ENCODE measurements around the gene CETN1. TPM values are rescaled to one million over a fixed set of nuclear protein-coding genes. Genes with fewer than 3 reads are reported as not detected.

The CETN1 gene
- not detected for total RNA-seq

DNA sequence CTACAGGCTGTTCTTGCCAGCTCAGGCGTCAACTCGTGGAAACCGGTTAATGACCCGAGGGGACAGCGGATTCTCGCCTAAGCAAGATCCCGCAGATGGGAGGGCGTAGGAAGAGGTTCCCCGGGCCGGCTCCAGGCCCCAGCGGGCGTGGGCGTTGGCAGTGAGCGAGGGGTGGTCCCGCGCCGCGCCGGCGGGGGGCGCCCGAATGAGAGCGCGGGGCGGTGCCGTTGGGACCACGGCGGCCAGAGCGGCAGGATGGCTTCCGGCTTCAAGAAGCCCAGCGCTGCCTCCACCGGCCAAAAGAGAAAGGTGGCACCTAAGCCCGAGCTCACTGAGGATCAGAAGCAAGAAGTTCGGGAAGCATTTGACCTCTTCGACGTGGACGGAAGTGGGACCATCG is at the start of gene CETN1:
CETN1 (plus strand) TSS at position 227 of the 400 bp plus-strand sequence; CDS start at position 256, 29 bp downstream.
- Histone ChIP-seq H3K27me3 (no peaks in the 10 kb centered on the region), H3K4me3 (no peak within 1 kb of the TSS), H3K9me3 (peaks cover 0 to 11% (median 0%) of the 10 kb centered on the region in 3 donors), H3K27ac (no peak within 1 kb of the TSS), H3K36me3 (no peaks in the 10 kb centered on the region), H3K4me1 (peaks cover 4 to 38% (median 4%) of the 10 kb centered on the region in 3 donors)
- TF ChIP-seq EP300 (IDR thresholded peaks at IDR 0.05) (no peak), POLR2AphosphoS5 (IDR thresholded peaks at IDR 0.05) (no peak), CTCF (IDR thresholded peaks at IDR 0.05) (no peak), POLR2A (IDR thresholded peaks at IDR 0.05) (no peak)
- 93 to 99% methylated on average over 13 to 28 of the region's 38 CpGs for WGBS, 2 donors (ENCODE audit: low coverage in 1 of 2)
- no peak for ATAC-seq

GRCh38 chr18:532018-532417 is 48.2 kb upstream of the CETN1 start:
- TF ChIP-seq EP300 (IDR thresholded peaks at IDR 0.05) (no peak), POLR2AphosphoS5 (IDR thresholded peaks at IDR 0.05) (no peak), CTCF (IDR thresholded peaks at IDR 0.05) (no peak), POLR2A (IDR thresholded peaks at IDR 0.05) (no peak)
- Histone ChIP-seq H3K4me1 (no peaks in the 10 kb centered on the region), H3K27ac (no peak overlapping the region), H3K4me3 (no peak overlapping the region), H3K27me3 (no peaks in the 10 kb centered on the region), H3K9me3 (no peaks in the 10 kb centered on the region), H3K36me3 (no peaks in the 10 kb centered on the region)
- ATAC-seq, result no peak
- WGBS, 2 donors (ENCODE audit: low coverage in 1 of 2), result 77 to 87% methylated on average over 4 of the region's 4 CpGs

- Histone ChIP-seq H3K4me1 (no peaks in the 10 kb centered on the region), H3K9me3 (no peaks in the 10 kb centered on the region), H3K4me3 (no peak overlapping the region), H3K27me3 (no peaks in the 10 kb centered on the region), H3K27ac (no peak overlapping the region), H3K36me3 (no peaks in the 10 kb centered on the region)
- no peak for TF ChIP-seq EP300 (IDR thresholded peaks at IDR 0.05)
- no peak for TF ChIP-seq CTCF (IDR thresholded peaks at IDR 0.05)
- no peak for TF ChIP-seq POLR2AphosphoS5 (IDR thresholded peaks at IDR 0.05)
- TF ChIP-seq POLR2A (IDR thresholded peaks at IDR 0.05), result no peak
- no peak for ATAC-seq
Observed at GRCh38 chr18:532632-533031, 47.5 kb upstream of the CETN1 start.

DNA sequence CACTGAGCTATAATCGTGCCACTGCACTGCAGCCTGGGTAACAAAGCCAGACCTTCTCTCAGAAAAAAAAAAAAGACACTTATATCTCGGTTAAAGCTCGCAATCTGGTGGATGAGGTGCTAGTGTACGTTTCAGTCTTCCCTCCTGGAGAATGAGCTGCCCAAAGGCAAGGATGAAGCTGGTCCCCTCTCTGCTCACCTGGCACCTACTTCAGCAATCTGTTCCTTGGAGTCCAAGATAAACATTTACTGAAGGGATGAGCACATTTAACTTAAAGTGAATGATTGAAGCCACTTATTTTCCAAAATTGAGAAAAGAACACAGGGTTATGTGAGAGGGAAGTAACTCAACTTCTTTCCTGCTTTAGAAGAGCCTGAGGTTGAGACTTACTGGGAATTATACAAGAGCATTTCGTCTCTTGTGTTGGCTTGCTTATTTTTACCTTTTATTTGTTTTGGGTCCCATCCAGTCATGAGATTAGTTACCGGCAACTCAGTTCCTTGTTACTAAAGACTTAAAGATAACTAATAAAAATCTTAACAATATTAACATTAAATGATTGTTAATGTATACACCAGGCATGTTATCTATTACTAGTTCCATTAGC is 46.1 kb upstream of the CETN1 start:
- no peak overlapping the region for H3K27ac ChIP-seq
- no peak overlapping the region for H3K4me3 ChIP-seq
- no peaks in the 10 kb centered on the region for H3K9me3 ChIP-seq
- TF ChIP-seq POLR2A (IDR thresholded peaks at IDR 0.05) (no peak), CTCF (IDR thresholded peaks at IDR 0.05) (no peak), EP300 (IDR thresholded peaks at IDR 0.05) (no peak), POLR2AphosphoS5 (IDR thresholded peaks at IDR 0.05) (no peak)
- no peaks in the 10 kb centered on the region for H3K4me1 ChIP-seq
- WGBS, 2 donors (ENCODE audit: low coverage in 1 of 2), result 45 to 81% methylated on average over 2 to 6 of the region's 6 CpGs
- ATAC-seq, result no peak
- H3K36me3 ChIP-seq, result no peaks in the 10 kb centered on the region
- no peaks in the 10 kb centered on the region for H3K27me3 ChIP-seq

DNA sequence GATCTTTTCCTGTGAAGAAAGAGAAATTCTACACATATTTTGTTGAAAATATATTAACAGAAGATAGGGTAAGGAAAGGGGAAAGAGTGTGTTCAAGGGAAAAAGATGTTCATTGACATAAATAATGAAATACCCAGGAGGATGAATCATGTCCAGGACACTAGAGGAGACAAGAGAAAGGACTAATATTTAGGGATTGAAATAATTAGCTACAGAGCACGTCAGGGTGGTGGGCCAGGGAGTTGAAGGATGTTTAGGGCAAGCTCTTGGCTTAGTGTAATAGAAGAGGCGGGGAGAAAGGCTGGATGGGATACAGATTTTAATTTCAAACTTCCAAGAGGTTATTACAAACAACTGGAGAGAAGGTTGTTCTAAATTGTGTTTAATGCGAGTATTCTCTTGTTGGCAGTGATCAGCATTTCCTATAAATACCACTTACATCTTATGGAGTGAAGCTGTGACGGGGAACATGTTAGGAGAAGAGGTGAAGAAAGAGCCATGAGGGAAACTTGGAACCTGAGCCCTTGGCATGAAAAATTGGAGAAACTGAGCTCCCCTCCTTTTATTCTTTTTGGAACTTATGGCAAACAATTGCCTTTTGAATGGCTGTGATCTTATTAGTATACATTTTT is 36.6 kb upstream of the CETN1 start:
- no peak for TF ChIP-seq CTCF (IDR thresholded peaks at IDR 0.05)
- TF ChIP-seq EP300 (IDR thresholded peaks at IDR 0.05), result no peak
- no peak for TF ChIP-seq POLR2AphosphoS5 (IDR thresholded peaks at IDR 0.05)
- no peak for TF ChIP-seq POLR2A (IDR thresholded peaks at IDR 0.05)
- ATAC-seq, result no peak
- Histone ChIP-seq H3K4me3 (no peak overlapping the region), H3K4me1 (peaks cover 0 to 9% (median 0%) of the 10 kb centered on the region in 3 donors), H3K36me3 (no peaks in the 10 kb centered on the region), H3K9me3 (no peaks in the 10 kb centered on the region), H3K27me3 (no peaks in the 10 kb centered on the region), H3K27ac (no peak overlapping the region)
- WGBS, 2 donors (ENCODE audit: low coverage in 1 of 2), result 29 to 31% methylated on average over 4 of the region's 4 CpGs

All from gastroesophageal sphincter (tissue), 4 donors.